Memory B cell (primary cell): Measurements from ENCODE around the gene DOP1B.

Experiments used
- ATAC-seq: fragments of 150-1000 bp; cut with Tn5 transposase; 2 replicates; pipeline ENCODE4 v1.10.0; 2021; ENCODE audit warnings: low read depth, mild to moderate bottlenecking, moderate library complexity
- DNase-seq, 2 donors: peaks; one replicate each; pipeline ENCODE4 v3.0.0; 2022; ENCODE audit warnings: low spot score in 2 of 2
- H3K27ac Mint-ChIP-seq: one replicate; pipeline ENCODE4 v1.8.0; 2022; ENCODE audit warnings: mild to moderate bottlenecking, moderate library complexity, mixed read lengths
- H3K27me3 Mint-ChIP-seq: one replicate; pipeline ENCODE4 v1.8.0; 2022; ENCODE audit warnings: mixed read lengths
- H3K36me3 Mint-ChIP-seq: one replicate; pipeline ENCODE4 v1.8.0; 2022; ENCODE audit warnings: mild to moderate bottlenecking, mixed read lengths
- H3K4me1 Mint-ChIP-seq: one replicate; pipeline ENCODE4 v1.8.0; 2022; ENCODE audit warnings: mixed read lengths
- H3K4me3 Mint-ChIP-seq: one replicate; pipeline ENCODE4 v1.8.0; 2022; ENCODE audit warnings: mild to moderate bottlenecking, moderate library complexity, mixed read lengths
- H3K9me3 Mint-ChIP-seq: one replicate; pipeline ENCODE4 v1.8.0; 2022; ENCODE audit warnings: mixed read lengths

DOP1B gene

DNA sequence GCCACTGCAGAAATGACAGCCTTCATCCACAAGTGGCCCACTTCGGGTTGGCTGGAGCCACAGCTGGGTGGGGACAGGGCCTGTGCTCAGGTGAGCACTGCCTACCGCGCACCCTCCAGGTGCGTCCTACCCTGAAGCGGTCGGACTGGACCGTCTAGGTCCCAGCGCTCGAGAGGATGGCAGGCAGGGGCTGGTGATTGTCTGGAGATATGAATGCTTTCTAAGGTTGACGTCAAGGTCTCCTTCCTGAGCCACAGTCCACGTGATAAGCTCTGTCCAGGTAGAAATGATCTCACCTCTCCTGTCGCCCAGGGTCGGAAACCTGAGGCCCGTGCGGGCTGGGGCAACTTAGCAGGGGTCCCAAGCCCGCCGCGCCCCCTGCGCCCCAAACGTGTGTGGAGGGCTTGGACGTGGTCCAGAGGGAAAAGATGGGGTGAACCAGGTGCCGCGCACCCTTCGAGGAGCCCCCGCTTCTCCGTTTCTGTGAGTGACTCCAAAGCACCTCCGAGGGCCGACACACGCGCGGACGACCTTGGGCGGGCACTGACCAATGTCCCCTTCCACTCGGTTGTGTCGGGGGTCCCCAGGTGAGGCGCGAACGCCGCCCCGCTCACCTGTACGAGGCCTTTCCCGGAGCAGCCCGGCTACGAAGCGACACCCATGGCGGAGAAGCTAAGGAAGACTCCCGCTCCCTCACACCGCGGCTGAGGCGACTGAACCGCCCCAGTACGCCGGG is 853 bp upstream of the DOP1B start:
- H3K27ac Mint-ChIP-seq, result peak overlapping the region; percentile 28
- peaks cover 8% of the 10 kb centered on the region for H3K36me3 Mint-ChIP-seq
- DNase-seq, result peak in 1 of 2 donors; percentile 9
- H3K27me3 Mint-ChIP-seq, result no peaks in the 10 kb centered on the region
- peak overlapping the region; percentile 80 for H3K4me3 Mint-ChIP-seq
- no peaks in the 10 kb centered on the region for H3K9me3 Mint-ChIP-seq
- ATAC-seq, result no peak
- H3K4me1 Mint-ChIP-seq, result peaks cover 19% of the 10 kb centered on the region

DNA sequence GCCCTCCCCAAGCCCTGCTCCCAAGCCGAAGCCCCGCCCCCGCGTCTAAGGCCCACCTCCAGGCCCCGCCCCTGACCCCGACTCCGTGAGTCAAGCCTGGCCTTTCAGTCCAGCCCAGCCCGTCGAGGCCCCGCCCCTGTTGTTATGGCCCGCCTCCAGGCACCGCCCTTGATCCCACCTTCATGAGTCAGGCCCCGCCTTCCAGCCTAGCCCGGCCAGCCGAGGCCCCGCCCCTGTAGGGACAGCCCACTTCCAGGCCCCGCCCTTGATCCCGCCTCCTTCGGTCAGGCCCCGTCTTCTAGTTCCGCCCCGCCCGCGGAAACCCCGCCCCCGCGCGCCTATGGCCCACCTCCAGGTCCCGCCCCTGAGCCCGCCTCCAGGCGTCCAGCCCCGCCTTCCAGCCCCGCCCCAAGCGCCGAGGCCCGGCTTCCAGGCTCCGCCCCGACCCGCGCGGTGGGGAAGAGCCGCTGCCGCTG is 247 bp upstream of the DOP1B start:
- Mint-ChIP-seq H3K4me1 (peaks cover 21% of the 10 kb centered on the region), H3K27ac (peak overlapping the region; percentile 28), H3K36me3 (peaks cover 10% of the 10 kb centered on the region)

DNA sequence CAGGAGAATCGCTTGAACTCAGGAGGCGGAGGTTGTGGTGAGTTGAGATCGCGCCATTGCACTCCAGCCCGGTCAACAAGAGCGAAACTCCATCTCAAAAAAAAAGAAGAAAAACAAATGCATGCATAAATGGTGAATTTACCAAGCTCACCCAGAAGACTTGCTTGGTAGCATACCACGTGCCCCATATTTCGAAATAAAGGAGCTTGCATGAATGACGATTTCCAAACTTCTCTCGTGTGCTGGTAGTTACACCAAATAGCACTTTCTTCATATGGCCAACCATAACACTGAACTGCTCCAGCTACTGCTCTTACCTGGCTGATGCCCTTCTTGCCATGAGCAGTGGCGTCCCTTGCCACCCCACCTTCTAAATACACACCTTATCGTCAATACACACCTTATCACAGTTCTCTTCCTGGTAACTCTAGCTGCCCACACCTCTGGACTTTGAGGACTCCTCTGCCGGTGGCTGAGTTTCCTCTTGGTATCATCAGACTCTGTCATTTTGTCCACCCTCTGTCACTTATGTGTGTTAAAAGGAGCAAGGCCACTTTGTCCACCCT is 2.8 kb downstream of the DOP1B start:
- Mint-ChIP-seq H3K4me1 (peaks cover 32% of the 10 kb centered on the region), H3K4me3 (no peak overlapping the region), H3K36me3 (peaks cover 14% of the 10 kb centered on the region), H3K27me3 (no peaks in the 10 kb centered on the region), H3K9me3 (no peaks in the 10 kb centered on the region), H3K27ac (no peak overlapping the region)
- no peak for DNase-seq
- ATAC-seq, result no peak

More for the DNA sequence above, 247 bp upstream of the DOP1B start:
- H3K9me3 Mint-ChIP-seq, result no peaks in the 10 kb centered on the region
- H3K4me3 Mint-ChIP-seq, result peak overlapping the region; percentile 80
- ATAC-seq (peak; percentile 83), DNase-seq (peak; percentile 100)
- no peaks in the 10 kb centered on the region for H3K27me3 Mint-ChIP-seq

DNA sequence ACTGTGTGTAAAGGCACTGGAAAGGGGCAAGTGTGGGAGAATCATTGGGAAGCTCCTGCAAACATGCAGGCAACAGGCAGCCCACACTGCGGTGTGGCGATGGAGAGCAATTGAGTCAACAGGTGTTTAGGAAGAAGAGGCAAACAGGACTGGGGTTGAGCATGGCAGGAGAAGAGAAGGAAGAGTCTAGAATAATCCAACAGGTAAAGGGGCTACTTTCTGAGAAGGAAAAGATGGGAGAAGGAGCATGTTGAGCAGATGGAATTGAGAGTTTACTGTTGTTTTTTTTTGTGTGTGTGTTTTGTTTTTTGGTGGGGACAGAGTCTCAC is 4.2 kb downstream of the DOP1B start:
- Mint-ChIP-seq H3K4me1 (peaks cover 31% of the 10 kb centered on the region), H3K4me3 (no peak overlapping the region), H3K27me3 (no peaks in the 10 kb centered on the region), H3K27ac (peak overlapping the region; percentile 7), H3K36me3 (peaks cover 19% of the 10 kb centered on the region), H3K9me3 (no peaks in the 10 kb centered on the region)
- DNase-seq (no peak), ATAC-seq (no peak)

DNA sequence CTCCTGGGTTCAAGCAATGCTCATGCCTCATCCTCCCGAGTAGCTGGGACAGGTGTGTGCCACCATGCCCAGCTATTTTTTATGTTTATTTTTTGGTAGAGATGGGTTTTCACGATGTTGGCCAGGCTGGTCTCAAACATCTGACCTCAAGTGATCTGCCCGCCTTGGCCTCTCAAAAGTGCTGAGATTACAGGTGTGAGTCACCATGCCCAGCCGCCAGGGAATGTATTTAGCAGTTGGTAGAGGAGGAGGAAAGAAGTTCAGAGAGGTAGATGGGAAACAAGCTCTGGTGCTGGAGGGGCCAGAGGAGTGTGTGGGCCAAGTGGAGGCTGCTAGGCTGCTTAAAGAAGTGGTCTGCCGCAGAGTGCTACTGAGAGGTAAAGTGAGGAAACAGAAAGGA is 6.0 kb downstream of the DOP1B start:
- ATAC-seq (no peak), DNase-seq (no peak)
- H3K27ac Mint-ChIP-seq, result no peak overlapping the region
- H3K4me3 Mint-ChIP-seq, result no peak overlapping the region
- H3K36me3 Mint-ChIP-seq, result peaks cover 25% of the 10 kb centered on the region
- H3K27me3 Mint-ChIP-seq, result no peaks in the 10 kb centered on the region
- peaks cover 29% of the 10 kb centered on the region for H3K4me1 Mint-ChIP-seq
- no peaks in the 10 kb centered on the region for H3K9me3 Mint-ChIP-seq

DNA sequence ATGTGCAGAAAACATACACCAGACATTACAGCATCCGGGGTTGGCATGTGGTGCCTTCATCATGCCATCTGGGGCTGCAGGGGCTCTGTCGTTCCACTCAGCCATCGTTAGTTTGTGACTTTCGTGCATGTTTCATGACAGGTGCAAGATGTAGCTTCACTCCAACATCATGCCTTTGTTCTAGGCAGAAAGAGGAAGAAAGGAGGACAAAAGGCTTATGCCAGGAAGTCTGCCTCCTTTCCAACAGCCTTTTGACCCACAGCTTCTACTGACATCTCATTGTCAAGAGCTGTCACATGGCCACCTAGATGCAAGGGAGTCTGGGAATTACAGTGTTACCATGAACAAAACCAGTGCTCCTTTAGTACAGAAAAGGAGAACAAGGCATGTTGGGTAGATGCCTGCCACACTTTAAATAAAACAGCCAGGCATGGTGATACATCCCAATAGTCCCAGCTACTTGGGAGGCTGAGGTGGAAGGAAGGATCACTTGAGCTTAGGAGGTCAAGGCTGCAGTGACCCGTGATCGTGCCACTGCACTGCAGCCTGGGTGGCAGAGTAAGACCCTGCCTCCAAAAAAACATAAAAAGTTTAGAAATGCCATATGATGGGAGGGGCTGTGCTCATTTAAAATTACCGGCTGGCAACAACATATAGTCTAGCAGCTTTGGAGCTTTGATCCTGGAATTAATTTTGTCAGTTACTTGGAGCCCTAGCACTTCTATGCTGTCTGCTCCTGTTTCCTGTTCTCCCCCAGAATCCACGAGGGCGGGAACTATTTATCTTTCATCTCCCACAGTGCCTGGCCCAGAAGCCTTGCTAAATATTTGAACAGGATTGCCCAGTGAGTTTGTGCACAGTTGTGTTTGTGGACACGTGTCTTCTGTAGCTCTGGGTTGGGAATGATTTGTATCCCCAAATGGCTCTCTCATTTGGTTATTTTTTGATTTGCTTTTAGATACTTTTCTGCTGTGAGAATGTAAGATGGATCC is 7.4 kb downstream of the DOP1B start:
- Mint-ChIP-seq H3K4me1 (peaks cover 28% of the 10 kb centered on the region), H3K9me3 (no peaks in the 10 kb centered on the region), H3K4me3 (no peak overlapping the region), H3K36me3 (peaks cover 28% of the 10 kb centered on the region), H3K27me3 (no peaks in the 10 kb centered on the region), H3K27ac (no peak overlapping the region)
- DNase-seq (no peak), ATAC-seq (no peak)

DNA sequence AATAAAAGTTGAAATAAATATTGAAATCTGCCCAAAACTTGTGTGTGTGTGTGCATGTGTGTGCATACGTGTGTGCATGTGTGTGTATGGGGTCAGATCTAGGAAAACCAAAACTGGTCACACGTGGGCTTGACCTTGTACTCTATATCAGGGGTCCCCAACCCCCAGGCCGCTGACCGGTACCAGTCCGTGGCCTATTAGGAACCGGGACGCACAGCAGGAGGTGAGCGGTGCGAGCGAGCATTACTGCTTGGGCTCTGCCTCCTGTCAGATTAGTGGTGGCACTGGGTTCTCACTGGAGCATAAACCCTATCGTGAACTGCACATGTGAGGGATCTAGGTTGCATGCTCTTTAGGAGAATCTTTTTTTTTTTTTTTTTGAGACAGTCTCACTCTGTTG is 8.7 kb downstream of the DOP1B start:
- H3K27me3 Mint-ChIP-seq, result no peaks in the 10 kb centered on the region
- DNase-seq (no peak), ATAC-seq (no peak)
- no peak overlapping the region for H3K4me3 Mint-ChIP-seq
- H3K4me1 Mint-ChIP-seq, result peaks cover 25% of the 10 kb centered on the region
- H3K36me3 Mint-ChIP-seq, result peaks cover 26% of the 10 kb centered on the region
- H3K27ac Mint-ChIP-seq, result no peak overlapping the region
- no peaks in the 10 kb centered on the region for H3K9me3 Mint-ChIP-seq

DNA sequence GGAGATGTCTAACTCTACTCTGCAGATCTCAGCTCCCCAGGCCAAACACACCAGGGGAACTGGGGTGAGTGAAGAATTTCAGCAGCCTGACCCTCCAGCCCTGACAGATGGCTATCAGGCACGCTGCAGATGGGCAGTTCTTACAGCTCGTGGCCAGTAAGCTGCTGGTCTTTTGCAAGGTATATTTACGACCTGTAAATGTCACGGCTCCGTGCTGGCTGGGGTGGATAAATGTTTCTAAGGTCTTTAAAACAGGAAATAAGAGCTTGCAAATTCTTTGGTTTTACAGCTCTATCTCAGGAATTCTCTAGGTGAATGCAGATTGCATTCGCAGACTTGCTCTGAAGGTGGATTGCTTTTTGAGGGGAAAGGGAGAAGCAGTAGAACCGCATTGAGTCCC is 10.1 kb downstream of the DOP1B start:
- Mint-ChIP-seq H3K27ac (no peak overlapping the region), H3K36me3 (peaks cover 26% of the 10 kb centered on the region), H3K4me1 (peaks cover 24% of the 10 kb centered on the region), H3K9me3 (no peaks in the 10 kb centered on the region), H3K4me3 (no peak overlapping the region), H3K27me3 (no peaks in the 10 kb centered on the region)
- DNase-seq (no peak), ATAC-seq (no peak)

DNA sequence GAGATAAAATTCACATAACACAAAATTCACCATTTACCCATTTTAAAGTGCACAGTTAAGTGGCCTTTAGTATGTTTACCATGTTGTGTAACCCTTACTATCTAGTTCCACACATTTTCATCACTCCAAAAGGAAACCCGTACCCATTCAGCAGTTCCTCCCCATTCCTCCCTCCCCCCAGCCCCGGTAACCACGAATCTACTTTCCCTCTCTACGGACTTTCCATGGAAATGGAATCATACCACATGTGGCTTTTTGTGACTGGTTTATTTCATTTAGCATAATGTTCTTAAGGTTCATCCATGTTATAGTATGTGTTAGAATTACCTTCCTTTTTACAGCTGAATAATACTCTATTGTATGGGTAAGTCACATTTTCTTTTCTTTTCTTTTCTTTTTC is 10.9 kb downstream of the DOP1B start:
- ATAC-seq (no peak), DNase-seq (no peak)
- Mint-ChIP-seq H3K9me3 (no peaks in the 10 kb centered on the region), H3K36me3 (peaks cover 27% of the 10 kb centered on the region), H3K27me3 (no peaks in the 10 kb centered on the region), H3K4me1 (peaks cover 22% of the 10 kb centered on the region), H3K27ac (no peak overlapping the region), H3K4me3 (no peak overlapping the region)

DNA sequence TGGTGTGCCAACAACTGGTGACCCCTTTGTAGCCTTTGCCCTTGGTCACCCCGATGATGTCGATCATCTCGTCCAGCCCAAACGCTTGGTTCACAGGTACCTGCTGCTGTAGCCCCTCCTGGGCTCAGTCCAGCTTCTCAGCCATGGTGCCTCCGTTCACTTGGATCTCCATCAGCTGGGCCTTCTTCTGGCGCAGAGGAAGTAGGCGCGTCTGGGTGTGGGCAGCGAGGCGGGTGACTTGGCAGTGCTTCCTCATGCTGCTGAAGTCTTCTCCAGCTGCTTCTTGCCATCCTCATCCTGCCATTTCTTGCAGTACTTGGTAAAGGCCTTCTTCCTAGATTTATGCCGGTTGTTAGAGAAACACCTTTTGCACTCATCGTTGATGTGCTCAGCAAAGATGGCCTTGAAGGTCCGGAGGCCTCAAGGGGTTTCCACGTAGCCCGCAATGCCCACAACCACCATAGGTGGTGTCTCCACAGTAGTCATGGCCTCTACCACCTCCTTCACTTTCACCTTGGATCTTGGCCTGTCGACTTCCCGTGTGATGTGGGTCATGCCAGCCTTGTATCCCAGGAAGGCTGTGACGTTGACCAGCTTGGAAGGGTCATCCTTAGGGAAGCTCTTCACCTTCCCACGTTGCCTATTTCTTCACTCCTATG is 13.0 kb downstream of the DOP1B start:
- Mint-ChIP-seq H3K36me3 (peaks cover 25% of the 10 kb centered on the region), H3K27me3 (no peaks in the 10 kb centered on the region), H3K9me3 (no peaks in the 10 kb centered on the region), H3K4me3 (no peak overlapping the region), H3K4me1 (peaks cover 15% of the 10 kb centered on the region), H3K27ac (no peak overlapping the region)
- DNase-seq (no peak), ATAC-seq (no peak)

DNA sequence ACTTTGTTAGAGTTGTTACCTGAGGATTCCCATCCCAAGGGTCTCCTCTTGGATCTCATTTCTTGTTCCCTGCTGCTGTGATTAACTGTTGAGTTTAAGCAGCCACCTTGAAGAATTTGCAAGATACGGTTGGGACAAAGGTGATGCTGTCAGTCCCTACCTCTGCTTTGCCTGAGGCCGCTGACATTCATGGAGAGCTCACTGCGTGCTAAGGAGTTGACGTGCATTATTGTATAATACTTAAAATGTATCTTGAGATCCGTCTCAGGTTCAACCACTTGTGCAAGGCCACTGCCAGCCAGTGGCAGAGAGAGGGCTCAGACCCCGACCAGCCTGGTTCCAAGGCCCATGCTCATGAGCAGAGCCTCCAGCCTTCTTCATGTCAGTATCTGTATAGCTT is 14.2 kb downstream of the DOP1B start:
- Mint-ChIP-seq H3K36me3 (peaks cover 26% of the 10 kb centered on the region), H3K4me3 (no peak overlapping the region), H3K4me1 (peaks cover 15% of the 10 kb centered on the region), H3K27me3 (no peaks in the 10 kb centered on the region), H3K27ac (no peak overlapping the region), H3K9me3 (no peaks in the 10 kb centered on the region)
- no peak for DNase-seq
- ATAC-seq, result no peak

DNA sequence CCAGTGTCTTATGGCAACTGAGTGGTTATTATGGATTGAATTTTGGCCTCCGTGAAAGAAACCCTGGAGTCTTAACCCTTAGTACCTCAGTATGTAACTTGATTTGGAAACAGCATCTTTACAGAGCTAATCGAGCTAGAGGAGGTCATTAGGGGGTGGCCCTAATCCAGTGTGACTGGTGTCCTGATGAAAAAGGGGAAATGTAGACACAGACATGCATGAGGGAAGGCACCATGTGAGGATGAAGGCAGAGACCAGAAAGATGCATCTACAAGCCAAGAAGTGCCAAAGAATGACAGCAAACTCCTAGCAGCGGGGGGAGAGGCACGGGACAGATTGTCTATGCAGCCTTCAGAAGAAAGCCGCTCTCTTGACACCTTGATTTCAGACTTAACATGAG is 14.7 kb downstream of the DOP1B start:
- no peaks in the 10 kb centered on the region for H3K27me3 Mint-ChIP-seq
- peaks cover 26% of the 10 kb centered on the region for H3K36me3 Mint-ChIP-seq

DNA sequence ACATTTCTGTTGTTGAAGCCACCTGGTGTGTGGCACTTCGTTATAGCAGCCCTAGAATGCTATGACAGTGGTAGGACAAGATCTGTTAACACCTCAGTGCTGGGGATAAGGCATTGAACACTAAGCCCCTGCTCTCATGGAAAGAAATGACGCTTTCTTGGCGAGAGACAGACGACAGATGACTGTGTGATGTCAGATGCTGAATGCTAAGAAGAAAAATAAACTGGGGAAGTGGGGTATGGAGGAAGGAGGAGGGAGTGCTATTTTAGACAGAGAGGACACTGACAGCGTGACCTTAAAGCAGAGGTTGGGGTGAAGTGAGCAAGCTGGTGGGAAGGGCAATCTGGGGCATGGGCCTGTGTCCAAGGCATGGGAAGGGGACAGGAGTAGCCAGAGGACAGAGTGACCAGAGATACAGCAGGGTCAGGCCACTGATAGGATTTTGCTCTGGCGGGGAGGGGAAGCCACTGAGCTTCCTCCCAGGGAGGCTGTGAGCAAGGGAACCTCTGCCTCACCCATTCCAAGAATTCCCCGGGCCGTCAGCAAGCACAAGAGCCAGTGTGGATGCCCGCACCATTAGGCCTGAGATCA is 15.2 kb downstream of the DOP1B start:
- peak overlapping the region; percentile 75 for H3K27ac Mint-ChIP-seq
- H3K36me3 Mint-ChIP-seq, result peaks cover 24% of the 10 kb centered on the region
- peaks cover 16% of the 10 kb centered on the region for H3K4me1 Mint-ChIP-seq
- H3K9me3 Mint-ChIP-seq, result no peaks in the 10 kb centered on the region
- DNase-seq (no peak), ATAC-seq (no peak)
- no peaks in the 10 kb centered on the region for H3K27me3 Mint-ChIP-seq
- H3K4me3 Mint-ChIP-seq, result no peak overlapping the region

More for the DNA sequence above, 14.7 kb downstream of the DOP1B start:
- ATAC-seq (no peak), DNase-seq (no peak)
- Mint-ChIP-seq H3K4me1 (peaks cover 16% of the 10 kb centered on the region), H3K4me3 (no peak overlapping the region), H3K9me3 (no peaks in the 10 kb centered on the region), H3K27ac (peak overlapping the region; percentile 75)
